HK-2 (cell line): ENCODE results near the gene DUSP5.

Experiments used
- DNase-seq: peaks from one replicate; pipeline ENCODE4 v3.0.0-alpha.2; 2018; ENCODE audit not compliant: unreplicated experiment

DUSP5 gene

DNA sequence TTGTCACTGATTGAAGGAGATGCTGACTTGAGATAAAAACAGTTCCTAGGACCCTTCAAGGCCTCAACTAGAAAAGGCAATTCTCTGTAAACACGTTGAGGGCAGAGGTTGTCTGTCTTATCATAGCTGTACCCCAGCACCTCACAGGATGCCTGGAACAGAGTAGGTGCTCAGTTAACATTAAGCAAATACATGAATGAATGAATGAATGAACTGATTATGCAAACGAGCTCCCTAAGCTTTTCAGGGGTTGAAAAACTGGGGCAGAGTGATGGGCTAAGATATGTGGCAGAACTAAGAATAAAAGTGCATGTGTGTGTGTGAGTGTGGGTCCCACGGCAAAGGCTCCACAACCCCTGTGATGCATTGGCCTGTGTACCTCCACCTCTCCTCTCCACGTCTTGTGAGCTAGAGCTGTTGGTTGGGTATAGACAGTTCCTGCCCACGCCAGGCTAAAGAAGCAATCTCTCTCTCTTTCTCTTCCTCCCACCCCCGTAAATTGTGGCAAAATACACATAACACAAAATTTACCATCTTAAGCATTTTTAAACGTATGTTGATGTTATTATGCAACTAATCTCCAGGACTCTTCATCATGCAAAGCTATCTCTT is 48.9 kb downstream of the DUSP5 start:
- no peak for DNase-seq

DNA sequence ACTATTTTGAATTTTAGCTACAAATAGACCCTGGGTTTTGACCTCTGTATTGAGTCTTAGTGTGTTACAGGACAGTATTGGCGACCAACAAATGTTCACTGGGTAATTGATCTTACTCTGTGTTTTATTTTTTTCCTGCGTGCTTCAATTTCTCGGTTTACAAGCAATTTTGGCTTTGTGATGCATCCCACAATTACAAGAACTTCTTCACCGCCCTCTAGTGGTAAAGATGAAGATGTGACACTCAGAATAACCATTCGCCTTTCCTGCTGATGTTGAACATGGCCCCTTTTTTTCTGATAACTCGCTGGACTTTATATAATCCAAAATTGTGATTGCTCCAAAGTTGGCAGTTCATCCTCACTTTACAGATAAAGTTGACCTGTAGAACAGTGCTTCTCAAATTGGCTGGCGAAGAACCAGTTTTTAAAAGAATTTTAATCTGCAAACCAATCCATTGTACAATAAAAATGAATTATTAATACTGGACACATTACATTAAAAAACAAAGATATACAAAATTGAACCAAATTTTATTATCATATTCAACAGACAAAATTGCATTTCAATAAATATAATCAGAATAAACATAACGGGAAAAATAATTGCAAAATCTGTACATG is 49.5 kb downstream of the DUSP5 start:
- no peak for DNase-seq

DNA sequence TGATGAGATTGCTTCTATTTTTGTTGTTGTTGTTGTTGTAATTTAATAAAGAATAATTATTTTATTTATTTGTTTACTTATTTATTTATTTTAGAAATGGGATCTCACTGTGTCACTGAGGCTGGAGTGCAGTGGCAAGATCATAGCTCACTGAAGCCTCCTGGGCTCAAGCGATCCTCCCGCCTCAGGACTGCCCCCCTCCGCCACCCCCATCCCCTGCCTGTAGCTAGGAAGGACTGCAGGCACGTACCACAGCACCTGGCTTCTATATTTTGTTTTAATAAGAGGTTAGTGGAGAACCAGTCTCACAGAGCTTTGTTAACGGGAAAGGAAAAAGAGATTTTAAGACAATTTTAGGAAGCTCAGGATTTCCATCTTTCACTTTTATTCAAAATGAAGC is 50.3 kb downstream of the DUSP5 start:
- no peak for DNase-seq

DNA sequence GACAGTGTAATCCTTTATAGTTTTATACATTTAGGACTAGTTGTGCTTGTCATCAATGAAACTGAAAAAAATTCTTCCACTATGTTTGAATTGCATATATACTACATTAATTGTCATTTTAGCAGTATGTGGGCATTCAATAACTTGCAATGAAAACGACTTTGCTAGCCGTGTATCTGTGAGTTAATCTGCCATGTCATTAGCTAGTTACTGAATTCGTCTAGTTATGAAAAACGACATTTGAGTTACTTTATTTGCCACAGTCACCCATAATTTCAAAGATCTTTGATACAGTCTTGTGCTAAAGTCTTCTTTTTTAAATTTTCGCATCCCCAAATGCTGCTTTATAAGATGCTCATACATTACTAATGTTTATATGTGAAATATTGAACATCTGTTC is 51.5 kb downstream of the DUSP5 start:
- no peak for DNase-seq

DNA sequence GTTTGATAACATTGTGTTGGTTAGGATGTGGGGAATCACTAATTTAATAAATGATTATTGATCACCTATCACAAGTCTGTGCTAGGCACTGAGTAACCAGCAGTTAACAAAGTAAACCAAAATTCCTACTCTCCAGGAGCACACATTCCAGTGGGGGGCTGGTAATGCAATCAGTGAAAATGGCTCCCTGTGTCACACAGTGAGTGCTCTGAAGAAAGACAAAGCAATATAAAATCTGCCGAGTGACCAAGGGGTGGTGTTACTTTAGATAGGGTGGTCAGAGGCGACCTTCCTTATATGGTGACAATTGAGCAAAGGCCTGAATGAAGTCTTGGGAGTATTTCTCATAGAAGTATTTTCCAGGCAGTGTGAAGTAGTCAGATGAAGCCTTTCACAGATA is 56.2 kb downstream of the DUSP5 start:
- no peak for DNase-seq

DNA sequence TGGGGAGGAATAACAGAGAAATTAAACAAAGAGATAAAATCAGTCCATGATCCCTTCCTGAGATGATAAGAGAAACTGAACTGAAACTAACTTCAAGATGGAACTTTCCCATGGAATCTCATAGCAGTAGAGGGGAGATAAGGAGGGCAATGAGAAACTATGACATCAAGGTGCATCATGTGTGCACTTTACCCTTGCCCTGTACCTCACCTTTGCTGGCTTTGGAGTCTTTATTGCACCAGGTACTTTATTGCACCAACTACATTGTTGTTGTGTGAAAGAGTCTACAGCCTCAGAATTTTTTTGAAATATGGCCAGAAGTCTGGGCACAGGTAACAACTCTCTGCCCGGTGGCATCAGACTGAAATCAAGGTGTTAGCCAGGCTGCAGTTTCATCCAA is 58.6 kb downstream of the DUSP5 start:
- DNase-seq: no peak

DNA sequence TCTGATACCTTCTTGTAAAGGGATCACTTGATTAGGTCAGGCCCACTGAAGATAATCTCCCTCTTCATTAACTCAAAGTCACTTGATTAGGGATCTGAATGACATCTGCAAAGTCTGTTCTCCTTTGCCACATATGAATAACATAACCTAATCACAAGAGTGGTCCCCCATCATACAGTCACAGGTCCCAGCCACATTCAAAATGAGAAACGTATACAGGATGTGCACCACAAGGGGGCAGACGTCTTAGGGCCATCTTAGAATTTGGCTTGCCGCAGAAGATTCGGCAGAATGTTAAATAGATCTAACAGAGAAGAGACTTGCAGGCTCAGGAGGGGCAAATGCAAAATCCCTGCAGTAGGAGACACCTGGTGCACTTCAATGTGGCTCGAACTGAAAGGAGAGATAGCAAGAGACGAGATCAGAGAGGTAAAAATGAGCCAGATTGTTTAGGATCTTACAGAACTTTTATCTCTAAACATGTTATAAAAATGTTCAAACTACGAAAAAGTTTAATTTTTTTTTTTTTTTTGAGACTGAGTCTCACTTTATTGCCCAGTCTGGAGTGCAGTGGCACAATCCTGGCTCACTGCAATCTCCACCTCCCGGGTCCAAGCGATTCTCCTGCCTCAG is 59.4 kb downstream of the DUSP5 start:
- no peak for DNase-seq

DNA sequence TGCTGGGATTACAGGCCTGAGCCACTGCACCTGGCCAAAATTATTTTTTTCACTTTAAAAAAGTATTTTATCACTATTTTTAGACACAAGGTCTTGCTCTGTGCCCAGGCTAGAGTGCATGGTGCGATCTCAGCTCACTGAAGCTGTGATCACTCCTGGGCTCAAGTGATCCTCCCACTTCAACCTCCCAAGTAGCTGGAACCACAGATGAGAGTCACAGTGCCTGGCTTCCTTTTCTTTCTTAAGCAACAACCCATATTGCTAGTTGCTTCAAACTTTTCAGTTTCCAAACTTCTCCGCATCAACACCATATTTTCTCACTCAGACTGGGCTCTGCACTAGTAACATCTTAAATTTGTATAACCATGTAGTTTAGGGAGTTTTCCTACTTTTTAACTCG is 60.3 kb downstream of the DUSP5 start:
- DNase-seq: no peak

DNA sequence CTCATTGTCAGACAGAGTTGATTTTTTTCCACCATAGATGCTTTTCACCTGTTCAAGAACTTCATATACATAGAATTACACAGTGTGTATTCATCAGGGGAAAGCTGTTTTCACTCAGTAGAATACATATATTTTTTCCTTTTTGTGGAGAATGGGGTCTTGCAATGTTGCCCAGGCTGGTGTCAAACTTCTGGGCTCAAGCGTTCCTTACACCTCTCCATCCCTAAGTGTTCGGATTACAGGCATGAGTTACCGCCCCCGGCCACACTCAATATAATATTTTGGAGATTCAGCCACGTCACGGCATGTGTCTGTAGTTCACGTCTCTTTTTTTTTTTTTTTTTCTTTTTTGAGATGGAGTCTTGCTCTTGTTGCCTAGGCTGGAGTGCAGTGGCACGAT is 62.3 kb downstream of the DUSP5 start:
- no peak for DNase-seq
